Liver (tissue), 9 donors: ENCODE results near the gene RAB2B. TPM values are rescaled to one million over a fixed set of nuclear protein-coding genes. Genes with fewer than 3 reads are reported as not detected.

ENCODE experiments used
- DNase-seq: peaks from one replicate; pipeline ENCODE4 v3.0.0-alpha.2; 2017; ENCODE audit warnings: low spot score
- H3K27ac ChIP-seq, 2 donors: one replicate each; pipeline ENCODE4 v1.7.0; 2013; ENCODE audit warnings: inconsistent platforms in 2 of 2, low read length in 2 of 2, control low read depth in 1 of 2, low read depth in 1 of 2, mild to moderate bottlenecking in 1 of 2
- H3K27me3 ChIP-seq, 4 donors: one replicate each; pipeline versions ENCODE4 v1.6.1 to v1.7.0; 2013; ENCODE audit warnings: low read length in 3 of 4, inconsistent platforms in 1 of 4, mild to moderate bottlenecking in 1 of 4, moderate library complexity in 1 of 4; ENCODE audit not compliant: control insufficient read depth in 4 of 4, insufficient read depth in 4 of 4
- H3K36me3 ChIP-seq, 4 donors: one replicate each; pipeline versions ENCODE4 v1.6.1 to v1.7.0; 2013; ENCODE audit warnings: low read length in 3 of 4, mild to moderate bottlenecking in 3 of 4, low read depth in 1 of 4, moderate library complexity in 1 of 4; ENCODE audit not compliant: control insufficient read depth in 4 of 4, insufficient read depth in 3 of 4
- H3K4me1 ChIP-seq, 4 donors: one replicate each; pipeline versions ENCODE4 v1.6.1 to v1.7.0; 2013; ENCODE audit warnings: low read length in 3 of 4, mild to moderate bottlenecking in 3 of 4, moderate library complexity in 1 of 4; ENCODE audit not compliant: control insufficient read depth in 4 of 4, insufficient read depth in 4 of 4
- H3K4me3 ChIP-seq, 3 donors: one replicate each; pipeline versions ENCODE4 v1.6.1 to v1.7.0; 2013; ENCODE audit warnings: low read length in 3 of 3, control low read depth in 1 of 3, low read depth in 1 of 3, mild to moderate bottlenecking in 1 of 3
- H3K9ac ChIP-seq, 2 donors: one replicate each; pipeline ENCODE4 v1.7.0; 2013; ENCODE audit warnings: low read length in 2 of 2, mild to moderate bottlenecking in 2 of 2, moderate library complexity in 2 of 2, control low read depth in 1 of 2, low read depth in 1 of 2
- H3K9me3 ChIP-seq, 4 donors: one replicate each; pipeline versions ENCODE4 v1.6.1 to v1.7.0; 2013; ENCODE audit warnings: low read length in 3 of 4; ENCODE audit not compliant: control insufficient read depth in 4 of 4
- EGR1 ChIP-seq, 2 donors: IDR thresholded peaks; 2 replicates each; pipeline ENCODE4 v1.6.1; 2016 to 2018; ENCODE audit warnings: antibody characterized with exemption in 2 of 2, low read depth in 2 of 2
- FOXA1 ChIP-seq: IDR thresholded peaks from 2 replicates; pipeline ENCODE4 v1.6.1; 2016; ENCODE audit warnings: antibody characterized with exemption
- FOXA2 ChIP-seq: IDR thresholded peaks from 2 replicates; pipeline ENCODE4 v1.6.1; 2016; ENCODE audit warnings: antibody characterized with exemption
- GABPA ChIP-seq, 2 donors: IDR thresholded peaks in 1 of 2; conservative IDR thresholded peaks in 1 of 2; 2 replicates each; pipeline ENCODE4 v1.6.1; 2016; ENCODE audit warnings: antibody characterized with exemption in 2 of 2, mild to moderate bottlenecking in 1 of 2, moderate library complexity in 1 of 2
- HNF4A ChIP-seq, 2 donors: conservative IDR thresholded peaks; 2 replicates each; pipeline ENCODE4 v1.6.1; 2016; ENCODE audit warnings: antibody characterized with exemption in 2 of 2, mild to moderate bottlenecking in 2 of 2
- HNF4G ChIP-seq: IDR thresholded peaks from 2 replicates; pipeline ENCODE4 v1.6.1; 2016; ENCODE audit warnings: antibody characterized with exemption
- JUND ChIP-seq, 2 donors: IDR thresholded peaks; 2 replicates each; pipeline ENCODE4 v1.6.1; 2016; ENCODE audit warnings: antibody characterized with exemption in 2 of 2
- MAX ChIP-seq: IDR thresholded peaks from 2 replicates; pipeline ENCODE4 v1.6.1; 2016; ENCODE audit warnings: antibody characterized with exemption
- NR2F2 ChIP-seq: IDR thresholded peaks from 2 replicates; pipeline ENCODE4 v1.6.1; 2016; ENCODE audit warnings: antibody characterized with exemption
- RAD21 ChIP-seq, 2 donors: IDR thresholded peaks; 2 replicates each; pipeline ENCODE4 v1.6.1; 2016; ENCODE audit warnings: antibody characterized with exemption in 2 of 2, mild to moderate bottlenecking in 2 of 2
- RXRA ChIP-seq, 2 donors: IDR thresholded peaks; 2 replicates each; pipeline ENCODE4 v1.6.1; 2017 to 2018; ENCODE audit warnings: antibody characterized with exemption in 2 of 2, mild to moderate bottlenecking in 1 of 2
- SP1 ChIP-seq: IDR thresholded peaks from 2 replicates; pipeline ENCODE4 v1.6.1; 2018; ENCODE audit warnings: antibody characterized with exemption, mild to moderate bottlenecking
- TAF1 ChIP-seq: conservative IDR thresholded peaks from 2 replicates; pipeline ENCODE4 v1.6.1; 2016; ENCODE audit warnings: antibody characterized with exemption, mild to moderate bottlenecking
- YY1 ChIP-seq: IDR thresholded peaks from 2 replicates; pipeline ENCODE4 v1.6.1; 2016; ENCODE audit warnings: antibody characterized with exemption, mild to moderate bottlenecking
- WGBS: extraction: QIAGEN DNeasy Blood & Tissue Kit; methylation state at CpG from one replicate; pipeline ENCODE4 v1.1.7; 2013; 5-methylcytosine and 5-hydroxymethylcytosine counted together
- polyA plus RNA-seq, 2 donors: library from polyadenylated mRNA; stranded (reverse) in 1 of 2; unstranded in 1 of 2; fragments of 200-250 nt in 1 of 2; fragments of >200 nt in 1 of 2; fragmentation: Nextera tagmentation in 1 of 2; extraction: Ambion mirVana in 1 of 2; gene quantifications; one replicate each; pipeline versions ENCODE4 v1.2.1 to v1.2.3, GENCODE V29; 2013 to 2015
- total RNA-seq, 2 donors: library from RNA; depleted of rRNA; stranded (reverse); fragments of >200 nt; gene quantifications; one replicate each; pipeline ENCODE4 v1.2.3, GENCODE V29; 2014
- TF ChIP-seq, protein P1 (sequence below): IDR thresholded peaks from 2 replicates; pipeline ENCODE4 v1.6.1; 2016; ENCODE audit warnings: antibody characterized with exemption
- TF ChIP-seq, protein P2 (sequence below): IDR thresholded peaks from 2 replicates; pipeline ENCODE4 v1.6.1; 2016; ENCODE audit warnings: antibody characterized with exemption, mild to moderate bottlenecking
- TF ChIP-seq, protein P3 (sequence below): fragments of 150-350 bp; IDR thresholded peaks from 2 replicates; pipeline ENCODE4 v1.5.1; 2017; ENCODE audit warnings: improper control_type of control experiment, low read depth, low read length; ENCODE audit not compliant: missing input control
- TF ChIP-seq, protein P4 (sequence below): IDR thresholded peaks from 2 replicates; pipeline ENCODE4 v1.6.1; 2016; ENCODE audit warnings: antibody characterized with exemption
- donor health status: healthy.
- donor health status: healthy.
- donor health status: healthy.
- donor health status: healthy.
- donor health status: healthy.

The RAB2B gene
- total RNA-seq (10 to 100 TPM; 14.2 to 60.9 TPM), polyA plus RNA-seq (1 to 10 TPM; 4.2 to 6.6 TPM)

GRCh38 chr14:21476925-21477681, at the start of gene RAB2B, which contains the start of gene TOX4:
TSS of gene RAB2B (minus strand) at chr14:21476959. CDS start at chr14:21476872, 87 bp downstream.
TSS of gene TOX4 (plus strand) at chr14:21477195. CDS start at chr14:21477279, 84 bp downstream.
- under 1% methylated on average over 49 of the region's 49 CpGs for WGBS
- DNase-seq: peak; percentile 93
- Histone ChIP-seq H3K4me1 (peaks cover 8 to 25% (median 15%) of the 10 kb centered on the region in 4 donors), H3K27me3 (no peaks in the 10 kb centered on the region), H3K4me3 (peak within 1 kb of the TSS; percentile 62 to 100 (median 90)), H3K9me3 (no peaks in the 10 kb centered on the region), H3K36me3 (peaks cover 0 to 13% (median 2%) of the 10 kb centered on the region in 4 donors), H3K27ac (peak within 1 kb of the TSS; percentile 80 to 91), H3K9ac (peak within 1 kb of the TSS; percentile 89 to 95)
- TF ChIP-seq, protein P1, sequence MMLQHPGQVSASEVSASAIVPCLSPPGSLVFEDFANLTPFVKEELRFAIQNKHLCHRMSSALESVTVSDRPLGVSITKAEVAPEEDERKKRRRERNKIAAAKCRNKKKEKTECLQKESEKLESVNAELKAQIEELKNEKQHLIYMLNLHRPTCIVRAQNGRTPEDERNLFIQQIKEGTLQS: no peak
- TF ChIP-seq SP1 (peak; percentile 77), TAF1 (no peak), JUND (IDR thresholded peaks at IDR 0.05) (peak in 1 of 2 donors; percentile 33), NR2F2 (peak; percentile 64), MAX (peak; percentile 65), FOXA2 (peak; percentile 54), RAD21 (IDR thresholded peaks at IDR 0.05) (peak; percentile 65 to 79), HNF4A (conservative IDR thresholded peaks at IDR 0.05) (peak; percentile 44 to 62), FOXA1 (peak; percentile 57), RXRA (IDR thresholded peaks at IDR 0.05) (peak; percentile 57 to 75), HNF4G (peak; percentile 42), YY1 (peak; percentile 85), GABPA (IDR thresholded peaks at IDR 0.05 in 1 of 2, conservative IDR thresholded peaks at IDR 0.05 in 1 of 2) (peak; percentile 77 to 94), EGR1 (IDR thresholded peaks at IDR 0.05; ENCODE audit: low read depth in 2 of 2) (peak; percentile 41 to 62)
- TF ChIP-seq, protein P2, sequence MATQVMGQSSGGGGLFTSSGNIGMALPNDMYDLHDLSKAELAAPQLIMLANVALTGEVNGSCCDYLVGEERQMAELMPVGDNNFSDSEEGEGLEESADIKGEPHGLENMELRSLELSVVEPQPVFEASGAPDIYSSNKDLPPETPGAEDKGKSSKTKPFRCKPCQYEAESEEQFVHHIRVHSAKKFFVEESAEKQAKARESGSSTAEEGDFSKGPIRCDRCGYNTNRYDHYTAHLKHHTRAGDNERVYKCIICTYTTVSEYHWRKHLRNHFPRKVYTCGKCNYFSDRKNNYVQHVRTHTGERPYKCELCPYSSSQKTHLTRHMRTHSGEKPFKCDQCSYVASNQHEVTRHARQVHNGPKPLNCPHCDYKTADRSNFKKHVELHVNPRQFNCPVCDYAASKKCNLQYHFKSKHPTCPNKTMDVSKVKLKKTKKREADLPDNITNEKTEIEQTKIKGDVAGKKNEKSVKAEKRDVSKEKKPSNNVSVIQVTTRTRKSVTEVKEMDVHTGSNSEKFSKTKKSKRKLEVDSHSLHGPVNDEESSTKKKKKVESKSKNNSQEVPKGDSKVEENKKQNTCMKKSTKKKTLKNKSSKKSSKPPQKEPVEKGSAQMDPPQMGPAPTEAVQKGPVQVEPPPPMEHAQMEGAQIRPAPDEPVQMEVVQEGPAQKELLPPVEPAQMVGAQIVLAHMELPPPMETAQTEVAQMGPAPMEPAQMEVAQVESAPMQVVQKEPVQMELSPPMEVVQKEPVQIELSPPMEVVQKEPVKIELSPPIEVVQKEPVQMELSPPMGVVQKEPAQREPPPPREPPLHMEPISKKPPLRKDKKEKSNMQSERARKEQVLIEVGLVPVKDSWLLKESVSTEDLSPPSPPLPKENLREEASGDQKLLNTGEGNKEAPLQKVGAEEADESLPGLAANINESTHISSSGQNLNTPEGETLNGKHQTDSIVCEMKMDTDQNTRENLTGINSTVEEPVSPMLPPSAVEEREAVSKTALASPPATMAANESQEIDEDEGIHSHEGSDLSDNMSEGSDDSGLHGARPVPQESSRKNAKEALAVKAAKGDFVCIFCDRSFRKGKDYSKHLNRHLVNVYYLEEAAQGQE: peak; percentile 22
- TF ChIP-seq, protein P3, sequence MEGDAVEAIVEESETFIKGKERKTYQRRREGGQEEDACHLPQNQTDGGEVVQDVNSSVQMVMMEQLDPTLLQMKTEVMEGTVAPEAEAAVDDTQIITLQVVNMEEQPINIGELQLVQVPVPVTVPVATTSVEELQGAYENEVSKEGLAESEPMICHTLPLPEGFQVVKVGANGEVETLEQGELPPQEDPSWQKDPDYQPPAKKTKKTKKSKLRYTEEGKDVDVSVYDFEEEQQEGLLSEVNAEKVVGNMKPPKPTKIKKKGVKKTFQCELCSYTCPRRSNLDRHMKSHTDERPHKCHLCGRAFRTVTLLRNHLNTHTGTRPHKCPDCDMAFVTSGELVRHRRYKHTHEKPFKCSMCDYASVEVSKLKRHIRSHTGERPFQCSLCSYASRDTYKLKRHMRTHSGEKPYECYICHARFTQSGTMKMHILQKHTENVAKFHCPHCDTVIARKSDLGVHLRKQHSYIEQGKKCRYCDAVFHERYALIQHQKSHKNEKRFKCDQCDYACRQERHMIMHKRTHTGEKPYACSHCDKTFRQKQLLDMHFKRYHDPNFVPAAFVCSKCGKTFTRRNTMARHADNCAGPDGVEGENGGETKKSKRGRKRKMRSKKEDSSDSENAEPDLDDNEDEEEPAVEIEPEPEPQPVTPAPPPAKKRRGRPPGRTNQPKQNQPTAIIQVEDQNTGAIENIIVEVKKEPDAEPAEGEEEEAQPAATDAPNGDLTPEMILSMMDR: peak; percentile 100
- TF ChIP-seq, protein P4, sequence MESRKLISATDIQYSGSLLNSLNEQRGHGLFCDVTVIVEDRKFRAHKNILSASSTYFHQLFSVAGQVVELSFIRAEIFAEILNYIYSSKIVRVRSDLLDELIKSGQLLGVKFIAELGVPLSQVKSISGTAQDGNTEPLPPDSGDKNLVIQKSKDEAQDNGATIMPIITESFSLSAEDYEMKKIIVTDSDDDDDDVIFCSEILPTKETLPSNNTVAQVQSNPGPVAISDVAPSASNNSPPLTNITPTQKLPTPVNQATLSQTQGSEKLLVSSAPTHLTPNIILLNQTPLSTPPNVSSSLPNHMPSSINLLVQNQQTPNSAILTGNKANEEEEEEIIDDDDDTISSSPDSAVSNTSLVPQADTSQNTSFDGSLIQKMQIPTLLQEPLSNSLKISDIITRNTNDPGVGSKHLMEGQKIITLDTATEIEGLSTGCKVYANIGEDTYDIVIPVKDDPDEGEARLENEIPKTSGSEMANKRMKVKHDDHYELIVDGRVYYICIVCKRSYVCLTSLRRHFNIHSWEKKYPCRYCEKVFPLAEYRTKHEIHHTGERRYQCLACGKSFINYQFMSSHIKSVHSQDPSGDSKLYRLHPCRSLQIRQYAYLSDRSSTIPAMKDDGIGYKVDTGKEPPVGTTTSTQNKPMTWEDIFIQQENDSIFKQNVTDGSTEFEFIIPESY: peak; percentile 42
